ENCODE measurements around the gene ZFYVE1. TPM values are rescaled to one million over a fixed set of nuclear protein-coding genes. Genes with fewer than 3 reads are reported as not detected.

The ZFYVE1 gene, protein sequence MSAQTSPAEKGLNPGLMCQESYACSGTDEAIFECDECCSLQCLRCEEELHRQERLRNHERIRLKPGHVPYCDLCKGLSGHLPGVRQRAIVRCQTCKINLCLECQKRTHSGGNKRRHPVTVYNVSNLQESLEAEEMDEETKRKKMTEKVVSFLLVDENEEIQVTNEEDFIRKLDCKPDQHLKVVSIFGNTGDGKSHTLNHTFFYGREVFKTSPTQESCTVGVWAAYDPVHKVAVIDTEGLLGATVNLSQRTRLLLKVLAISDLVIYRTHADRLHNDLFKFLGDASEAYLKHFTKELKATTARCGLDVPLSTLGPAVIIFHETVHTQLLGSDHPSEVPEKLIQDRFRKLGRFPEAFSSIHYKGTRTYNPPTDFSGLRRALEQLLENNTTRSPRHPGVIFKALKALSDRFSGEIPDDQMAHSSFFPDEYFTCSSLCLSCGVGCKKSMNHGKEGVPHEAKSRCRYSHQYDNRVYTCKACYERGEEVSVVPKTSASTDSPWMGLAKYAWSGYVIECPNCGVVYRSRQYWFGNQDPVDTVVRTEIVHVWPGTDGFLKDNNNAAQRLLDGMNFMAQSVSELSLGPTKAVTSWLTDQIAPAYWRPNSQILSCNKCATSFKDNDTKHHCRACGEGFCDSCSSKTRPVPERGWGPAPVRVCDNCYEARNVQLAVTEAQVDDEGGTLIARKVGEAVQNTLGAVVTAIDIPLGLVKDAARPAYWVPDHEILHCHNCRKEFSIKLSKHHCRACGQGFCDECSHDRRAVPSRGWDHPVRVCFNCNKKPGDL
- total RNA-seq: 16.1 and 17.4 TPM in 2 replicates

DNA sequence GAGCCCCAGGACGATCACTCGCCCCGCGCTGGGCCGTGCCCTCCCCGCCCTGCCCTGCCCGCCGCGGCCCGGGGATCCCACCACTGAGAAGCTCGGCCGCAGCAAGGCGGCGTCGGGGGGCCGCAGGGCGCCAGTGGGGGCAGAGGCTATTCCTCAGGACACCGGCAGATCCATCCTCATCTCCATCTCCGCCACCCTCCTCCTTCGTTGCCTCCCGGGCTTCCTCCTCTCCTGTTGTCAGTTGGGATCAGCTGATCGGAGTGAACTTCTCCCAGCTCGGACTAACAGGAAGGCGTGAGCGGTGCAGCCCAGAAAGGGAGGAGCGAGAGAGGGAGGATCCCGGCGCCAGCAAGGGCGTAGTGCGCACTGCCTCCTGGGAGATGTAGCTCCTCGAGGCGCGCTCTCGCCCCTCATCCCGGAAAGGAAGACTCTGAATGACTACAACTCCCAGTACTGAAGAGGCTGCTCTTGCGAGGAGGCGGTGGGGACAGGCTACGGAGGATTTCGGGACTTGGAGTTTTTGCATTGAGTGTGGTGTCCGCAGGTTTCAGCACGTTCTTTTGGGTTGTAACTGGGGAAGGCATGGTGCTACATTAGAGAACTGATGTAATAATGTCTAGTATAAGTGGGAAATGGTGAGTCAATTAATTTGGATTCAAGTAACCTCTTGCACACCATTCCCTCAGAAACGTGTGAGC, at the start of gene ZFYVE1:
TSS of gene ZFYVE1 (minus strand) at position 262 of the 698 bp plus-strand sequence. CDS start 2,598 bp downstream, outside the sequence.

DNA sequence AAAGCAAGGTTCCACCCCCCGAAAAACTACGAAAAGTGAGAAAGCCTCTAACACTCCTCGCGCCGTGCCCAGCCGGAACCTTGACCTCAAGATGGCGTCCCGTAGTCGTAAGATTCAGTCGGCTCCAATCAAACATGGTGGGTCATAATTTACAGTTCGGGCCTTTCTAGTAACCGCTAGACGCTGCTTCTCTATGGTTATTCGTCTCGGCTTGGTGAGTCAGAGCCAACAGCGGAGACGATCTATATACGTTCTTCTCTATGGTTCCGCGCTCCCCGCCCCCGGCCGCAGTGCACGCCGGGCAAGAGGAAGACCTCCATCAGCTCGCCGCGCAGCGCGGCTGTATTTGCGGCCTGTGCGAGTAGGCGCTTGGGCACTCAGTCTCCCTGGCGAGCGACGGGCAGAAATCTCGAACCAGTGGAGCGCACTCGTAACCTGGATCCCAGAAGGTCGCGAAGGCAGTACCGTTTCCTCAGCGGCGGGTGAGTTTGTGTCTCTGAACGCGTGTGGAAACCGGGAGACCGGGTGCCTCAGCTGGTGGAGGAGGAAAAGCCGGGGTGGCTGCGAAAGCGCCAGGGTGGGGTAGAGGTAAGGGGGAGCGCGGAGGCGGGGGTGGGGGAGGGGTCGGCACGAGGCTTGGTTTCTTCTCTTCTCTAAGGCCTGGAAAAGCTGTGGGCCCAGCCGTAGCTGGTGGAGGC, 31.5 kb upstream of the ZFYVE1 start, which contains the start of gene RBM25:
TSS of gene RBM25 (plus strand) at position 311 of the 698 bp plus-strand sequence. CDS start 13,108 bp downstream, outside the sequence.

DNA sequence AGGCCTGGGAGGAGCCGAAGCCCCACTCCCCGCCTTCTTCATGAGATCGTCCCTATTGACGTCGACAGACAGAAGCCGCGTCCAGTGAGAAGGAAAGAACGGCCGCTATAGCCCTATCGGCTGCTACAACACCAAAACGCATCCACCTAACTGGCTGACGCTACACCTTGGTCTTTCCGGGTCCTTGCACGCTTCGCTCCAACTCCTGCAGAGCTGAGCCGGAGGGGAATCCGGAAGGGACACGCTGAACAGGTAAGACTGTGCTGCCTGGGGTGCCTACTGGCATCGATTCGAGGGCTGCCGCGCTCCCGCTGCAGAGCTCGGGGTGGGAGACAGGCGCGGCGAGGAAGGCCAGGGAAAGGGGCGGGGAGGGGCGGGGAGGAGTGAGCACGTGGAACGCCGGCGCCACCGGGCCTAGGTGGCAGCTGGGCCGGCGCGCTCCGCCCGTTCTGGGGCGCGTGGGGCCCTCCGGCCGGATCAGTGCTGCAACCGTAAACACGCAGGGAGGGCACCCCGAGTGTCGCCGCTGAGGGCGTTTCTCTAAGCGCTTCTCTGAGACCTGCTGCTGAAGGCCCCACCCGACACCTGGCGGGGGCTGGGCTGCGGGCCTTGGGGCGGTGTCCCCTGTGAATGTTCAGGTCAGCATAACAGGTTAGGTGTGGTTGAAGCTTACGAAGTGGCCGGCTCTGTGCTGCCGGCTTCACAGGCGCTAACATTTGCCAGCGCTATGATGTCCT, 100.4 kb downstream of the ZFYVE1 start, which contains the start of gene DCAF4:
TSS of gene DCAF4 (plus strand) at position 173 of the 737 bp plus-strand sequence. CDS start 11,515 bp downstream, outside the sequence.

Other genes with a start within 250 kb of the ZFYVE1 start
- 7.6 and 8.0 TPM in 2 replicates for gene DPF3, start 133.0 kb downstream of the ZFYVE1 start, total RNA-seq
- 15.7 and 17.1 TPM in 2 replicates for gene DCAF4, start 100.6 kb downstream of the ZFYVE1 start, total RNA-seq
- 19.9 and 21.6 TPM in 2 replicates for gene RBM25, start 31.4 kb upstream of the ZFYVE1 start, total RNA-seq
- gene PSEN1, start 109.4 kb upstream of the ZFYVE1 start, total RNA-seq: 25.0 and 29.5 TPM in 2 replicates
- gene PAPLN, start 210.4 kb upstream of the ZFYVE1 start, total RNA-seq: 18.6 and 19.7 TPM in 2 replicates